Glomerular visceral epithelial cell (primary cell): ENCODE data around the gene NPY2R.

ENCODE experiments used
- DNase-seq: peaks from one replicate; pipeline ENCODE4 v3.0.0-alpha.2; 2016; ENCODE audit errors: extremely low spot score

The NPY2R gene

DNA sequence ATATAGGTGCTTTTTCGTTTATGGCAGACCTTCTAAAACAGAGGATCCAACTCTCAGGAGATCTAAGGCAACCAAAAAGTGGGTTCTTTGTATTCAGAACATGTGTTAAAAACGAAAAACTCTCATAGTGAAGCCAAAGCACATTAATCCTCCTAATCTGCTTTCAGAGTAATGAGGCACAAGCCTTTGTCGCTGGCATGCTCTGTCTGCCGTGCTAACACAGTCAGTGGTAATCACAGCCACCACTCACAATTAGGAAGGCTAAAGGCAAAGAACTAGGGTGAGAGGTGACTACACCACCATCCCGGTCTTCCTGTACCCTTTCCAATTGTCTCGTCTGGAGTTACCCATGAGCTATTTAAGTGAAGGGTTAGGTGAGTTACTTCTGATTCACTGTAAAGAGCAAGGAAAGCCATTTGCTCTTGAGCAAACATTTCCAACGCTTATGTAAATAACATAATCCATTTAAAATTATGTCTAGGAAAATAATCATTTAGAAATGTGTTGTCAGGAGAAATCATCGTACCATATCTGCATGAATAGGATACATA is 40.7 kb downstream of the NPY2R start:
- DNase-seq: no peak

DNA sequence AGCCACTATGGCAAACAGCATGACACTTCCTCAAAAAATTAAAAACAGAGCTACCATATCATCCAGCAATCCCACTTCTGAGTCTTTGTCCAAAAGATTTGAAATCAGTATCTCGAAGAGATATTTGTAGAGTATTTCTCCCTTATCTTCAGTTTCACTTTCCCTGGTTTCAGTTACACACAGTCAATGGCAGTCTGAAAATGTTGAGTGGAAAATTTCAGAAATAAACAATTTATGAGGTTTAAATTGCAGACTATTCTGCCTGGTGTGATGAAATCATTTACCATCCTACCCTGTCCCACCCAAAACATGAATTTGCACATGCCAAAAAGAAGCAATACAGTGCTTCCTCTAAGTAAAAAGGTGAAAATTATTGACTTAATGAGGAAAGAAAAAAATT is 43.9 kb downstream of the NPY2R start:
- no peak for DNase-seq

DNA sequence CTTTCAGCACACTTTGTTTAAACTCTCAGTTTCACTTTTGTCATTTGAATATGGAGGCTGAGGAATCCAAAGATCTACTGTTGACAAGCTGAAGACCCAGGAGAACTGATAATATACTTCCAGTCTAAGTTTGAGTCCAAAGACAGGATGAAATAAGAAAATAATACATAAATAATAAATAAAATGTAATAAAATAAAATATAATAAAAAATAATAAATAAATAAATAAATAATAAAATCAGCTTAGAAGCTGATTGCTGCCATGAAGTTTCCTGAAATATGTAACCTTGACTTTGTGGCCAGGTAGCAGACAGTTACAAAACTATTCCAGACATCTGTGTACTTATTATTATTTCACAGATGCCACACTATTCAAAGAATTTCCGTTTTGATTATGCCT is 55.0 kb downstream of the NPY2R start:
- DNase-seq: no peak

DNA sequence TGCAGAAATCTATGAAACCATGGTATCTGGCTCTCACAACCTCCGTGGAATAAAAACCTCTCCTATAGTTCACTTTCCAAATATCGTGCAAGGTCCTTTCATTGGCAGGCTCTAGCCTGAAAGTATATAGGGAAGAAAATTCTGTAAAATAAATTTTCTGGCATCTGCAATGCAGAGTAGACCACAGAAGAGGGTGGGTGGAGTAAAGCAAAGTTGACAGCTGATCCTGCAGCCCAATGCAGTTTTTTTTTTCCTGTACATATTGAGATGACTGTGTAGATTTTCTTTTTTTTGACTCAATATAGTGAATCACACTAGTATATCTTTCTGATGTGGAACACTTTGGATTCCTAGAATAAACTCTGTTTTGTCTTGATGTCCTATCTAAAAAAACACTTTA is 56.7 kb downstream of the NPY2R start:
- no peak for DNase-seq
